GM18868 (cell line): ENCODE results near the gene TBC1D3G.
"Not testable (repeated sequence)": the region's sequence is repeated elsewhere in the genome, so short reads cannot be mapped to it uniquely, and the experiment has no call there.

Experiments used
- ATAC-seq: cut with Tn5 transposase; IDR thresholded peaks from one replicate; pipeline ENCODE4 v1.9.1; 2021; ENCODE audit warnings: mild to moderate bottlenecking, moderate library complexity; ENCODE audit not compliant: unreplicated experiment

TBC1D3G gene

GRCh38 chr17:36323584-36323983, at the start of gene TBC1D3G:
Gene TBC1D3G (plus strand): TSS chr17:36323884. CDS start chr17:36325412, 1,528 bp downstream.
- ATAC-seq: not testable (repeated sequence)

DNA sequence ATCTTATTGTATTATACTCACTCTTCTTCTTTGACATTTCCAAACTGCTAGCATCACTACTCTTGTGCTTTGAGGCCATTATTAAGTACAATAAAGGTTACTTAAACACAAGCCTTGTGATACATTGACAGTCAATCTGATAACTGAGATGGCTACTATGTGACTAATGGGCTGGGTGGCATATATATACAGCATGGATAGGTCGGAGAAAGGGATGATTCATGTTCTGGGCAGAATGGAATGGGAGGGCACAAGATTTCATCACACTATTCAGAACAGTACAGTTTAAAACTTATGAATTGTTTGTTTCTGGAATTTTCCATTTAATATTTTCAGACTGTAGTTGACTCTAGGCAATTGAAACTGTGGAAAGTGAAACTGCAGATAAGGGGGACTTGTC, 40.4 kb upstream of the TBC1D3G start:
- not testable (repeated sequence) for ATAC-seq

- ATAC-seq: not testable (repeated sequence)
Measured at GRCh38 chr17:36284219-36284618, 39.5 kb upstream of the TBC1D3G start.

- not testable (repeated sequence) for ATAC-seq
Measured at GRCh38 chr17:36289965-36290612, 33.6 kb upstream of the TBC1D3G start.

DNA sequence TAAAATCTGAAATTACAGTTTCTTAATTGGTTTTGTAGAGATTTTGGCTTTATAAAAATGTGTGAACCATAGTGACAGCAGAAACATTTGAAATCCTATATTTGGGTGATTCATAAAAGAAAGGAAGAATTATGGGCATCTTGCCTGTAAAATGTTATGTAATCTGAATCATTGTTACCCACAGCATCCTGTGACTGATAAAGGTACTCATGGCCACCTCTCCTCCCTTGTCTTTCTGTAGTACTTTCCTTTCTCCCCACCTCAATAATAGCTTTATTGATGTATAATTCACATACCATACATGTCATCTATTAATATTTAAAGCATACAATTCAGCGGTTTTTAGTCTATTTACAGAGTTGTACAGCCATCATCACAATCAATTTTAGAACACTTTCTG, 28.5 kb upstream of the TBC1D3G start:
- not testable (repeated sequence) for ATAC-seq

- ATAC-seq: not testable (repeated sequence)
Measured at GRCh38 chr17:36315736-36316135, 7.9 kb upstream of the TBC1D3G start.

GRCh38 chr17:36362496-36362895, 38.8 kb downstream of the TBC1D3G start:
- ATAC-seq: not testable (repeated sequence)

GRCh38 chr17:36375938-36376337, 52.3 kb downstream of the TBC1D3G start:
- not testable (repeated sequence) for ATAC-seq
